SK-N-MC (cell line): ENCODE data around the gene TOP3B.

ENCODE experiments used
- DNase-seq: peaks from one replicate; pipeline ENCODE4 v3.0.0-alpha.2; 2011; ENCODE audit warnings: low read depth, low spot score
- H3K27ac ChIP-seq: fragments of 200-600 bp; sonication (generic); 2 replicates; pipeline ENCODE4 v1.5.1; 2016; ENCODE audit warnings: mixed run types
- H3K36me3 ChIP-seq: fragments of 200-600 bp; sonication (generic); 2 replicates; pipeline ENCODE4 v1.6.1; 2017; ENCODE audit warnings: antibody characterized with exemption, low read length, mixed read lengths; ENCODE audit not compliant: insufficient read depth
- H3K4me3 ChIP-seq: fragments of 200-600 bp; sonication (generic); 2 replicates; pipeline ENCODE4 v1.5.1; 2016
- H3K9ac ChIP-seq: fragments of 200-600 bp; sonication (generic); 2 replicates; pipeline ENCODE4 v1.8.0; 2017; ENCODE audit warnings: mixed run types, mixed read lengths; ENCODE audit not compliant: insufficient read length
- H3K9me3 ChIP-seq: fragments of 200-600 bp; sonication (generic); 2 replicates; pipeline ENCODE4 v1.6.1; 2017; ENCODE audit warnings: low read depth, mild to moderate bottlenecking, antibody characterized with exemption, low read length, moderate library complexity, mixed read lengths
- EZH2 ChIP-seq: fragments of 200-600 bp; sonication (generic); IDR thresholded peaks from one replicate; pipeline ENCODE4 v1.6.1; 2017; ENCODE audit warnings: antibody characterized with exemption
- FOXP2 ChIP-seq: optimal IDR thresholded peaks from 2 replicates; pipeline ENCODE3; 2011; ENCODE audit warnings: mild to moderate bottlenecking, moderate library complexity; ENCODE audit not compliant: insufficient read depth; ENCODE audit errors: extremely low read length, control extremely low read depth
- POLR2AphosphoS5 ChIP-seq: IDR thresholded peaks from 2 replicates; pipeline ENCODE4 v1.6.1; 2012; ENCODE audit warnings: mild to moderate bottlenecking, low read depth, low read length, borderline replicate concordance

TOP3B gene

DNA sequence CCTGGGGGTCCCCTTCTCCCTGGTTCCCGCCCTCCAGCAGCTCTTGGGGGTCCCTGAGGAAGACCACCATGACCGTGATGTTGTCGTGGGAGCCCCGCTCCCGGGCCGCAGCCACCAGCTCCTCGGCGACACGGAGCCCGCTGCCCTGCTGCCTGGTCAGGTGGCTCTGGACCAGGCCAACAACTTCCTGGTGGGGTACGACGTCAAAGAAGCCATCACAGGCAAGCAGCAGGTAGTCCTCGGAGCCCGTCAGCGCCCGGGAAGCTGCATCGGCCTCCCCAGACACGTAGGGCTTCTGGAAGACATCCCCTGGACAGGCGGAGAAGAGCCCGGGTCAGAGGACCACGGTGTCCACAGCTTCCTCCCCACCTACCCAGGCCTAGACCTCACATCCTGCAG is 59.4 kb downstream of the TOP3B start:
- TF ChIP-seq POLR2AphosphoS5 (no peak), EZH2 (no peak), FOXP2 (no peak)
- no peak overlapping the region for H3K9ac ChIP-seq
- H3K36me3 ChIP-seq: no peaks in the 10 kb centered on the region
- no peaks in the 10 kb centered on the region for H3K9me3 ChIP-seq
- no peak overlapping the region for H3K4me3 ChIP-seq
- no peak for DNase-seq
- no peak overlapping the region for H3K27ac ChIP-seq

DNA sequence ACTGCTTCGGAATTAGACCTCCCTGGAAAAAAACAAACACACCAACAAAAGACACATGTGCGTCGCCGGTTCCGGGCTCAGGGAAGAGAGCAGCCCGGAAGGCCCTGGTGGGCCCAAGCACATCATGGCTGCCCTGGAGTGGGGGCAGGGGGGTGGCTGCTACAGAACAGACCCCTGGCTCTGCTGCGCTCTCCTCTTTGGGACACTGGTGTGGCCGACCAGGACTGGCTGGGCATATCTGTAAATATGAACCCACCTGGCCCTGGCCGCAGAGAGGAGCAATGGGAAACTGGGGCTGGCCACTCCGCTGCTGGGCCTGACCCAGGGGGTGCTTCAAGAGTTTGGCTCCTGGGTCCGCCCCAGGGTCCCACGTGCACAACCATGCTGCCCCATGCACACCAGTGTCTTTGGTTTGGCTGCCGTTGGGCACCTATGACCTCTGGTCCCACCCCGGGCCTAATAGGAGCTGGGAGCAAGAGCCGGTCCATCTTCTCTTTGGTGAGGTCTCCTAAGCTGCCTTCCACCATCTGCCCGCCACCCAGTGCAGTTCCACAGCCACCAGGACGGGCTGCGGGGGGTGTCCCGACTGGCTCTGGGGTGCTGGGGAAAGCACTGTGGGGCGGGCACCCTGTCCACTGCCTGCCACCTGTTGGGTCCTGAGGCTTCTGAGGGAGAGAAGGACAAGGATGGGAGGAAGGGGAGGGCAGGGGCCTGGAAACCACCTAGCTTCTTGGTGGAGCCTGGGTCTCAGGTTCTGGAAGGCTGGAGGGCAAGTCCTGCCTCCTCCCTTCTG is 60.0 kb downstream of the TOP3B start:
- Histone ChIP-seq H3K27ac (no peak overlapping the region), H3K9me3 (no peaks in the 10 kb centered on the region), H3K36me3 (no peaks in the 10 kb centered on the region), H3K9ac (no peak overlapping the region), H3K4me3 (no peak overlapping the region)
- no peak for DNase-seq
- TF ChIP-seq EZH2 (no peak), FOXP2 (no peak), POLR2AphosphoS5 (no peak)

DNA sequence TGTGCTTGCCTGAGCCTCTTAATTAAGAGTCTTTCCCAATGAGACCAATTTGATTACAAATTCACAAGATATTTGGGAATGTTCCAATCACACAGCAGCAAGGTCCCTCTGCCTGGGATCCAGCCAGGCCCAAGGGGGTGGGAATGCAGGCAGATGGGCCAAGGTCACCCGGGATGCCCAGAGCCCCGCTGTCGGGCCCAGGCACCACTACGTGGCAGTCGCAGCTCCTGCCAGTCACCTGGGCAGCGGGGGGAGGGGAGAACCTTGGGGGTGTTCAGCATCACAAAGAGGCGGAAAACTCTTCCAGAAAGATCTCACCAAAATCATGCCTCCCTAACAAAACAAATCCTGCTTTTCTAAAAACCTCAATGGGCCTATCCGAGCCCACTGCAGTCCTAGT is 60.9 kb downstream of the TOP3B start:
- DNase-seq: no peak
- Histone ChIP-seq H3K36me3 (no peaks in the 10 kb centered on the region), H3K27ac (no peak overlapping the region), H3K9ac (no peak overlapping the region), H3K4me3 (no peak overlapping the region), H3K9me3 (no peaks in the 10 kb centered on the region)
- no peak for TF ChIP-seq EZH2
- no peak for TF ChIP-seq FOXP2
- TF ChIP-seq POLR2AphosphoS5: no peak

GRCh38 chr22:21921184-21921721 is 61.3 kb downstream of the TOP3B start:
- H3K36me3 ChIP-seq: no peaks in the 10 kb centered on the region
- no peak overlapping the region for H3K4me3 ChIP-seq
- no peak overlapping the region for H3K27ac ChIP-seq
- no peak for DNase-seq
- no peak overlapping the region for H3K9ac ChIP-seq
- TF ChIP-seq FOXP2 (no peak), EZH2 (no peak), POLR2AphosphoS5 (no peak)
- no peaks in the 10 kb centered on the region for H3K9me3 ChIP-seq

DNA sequence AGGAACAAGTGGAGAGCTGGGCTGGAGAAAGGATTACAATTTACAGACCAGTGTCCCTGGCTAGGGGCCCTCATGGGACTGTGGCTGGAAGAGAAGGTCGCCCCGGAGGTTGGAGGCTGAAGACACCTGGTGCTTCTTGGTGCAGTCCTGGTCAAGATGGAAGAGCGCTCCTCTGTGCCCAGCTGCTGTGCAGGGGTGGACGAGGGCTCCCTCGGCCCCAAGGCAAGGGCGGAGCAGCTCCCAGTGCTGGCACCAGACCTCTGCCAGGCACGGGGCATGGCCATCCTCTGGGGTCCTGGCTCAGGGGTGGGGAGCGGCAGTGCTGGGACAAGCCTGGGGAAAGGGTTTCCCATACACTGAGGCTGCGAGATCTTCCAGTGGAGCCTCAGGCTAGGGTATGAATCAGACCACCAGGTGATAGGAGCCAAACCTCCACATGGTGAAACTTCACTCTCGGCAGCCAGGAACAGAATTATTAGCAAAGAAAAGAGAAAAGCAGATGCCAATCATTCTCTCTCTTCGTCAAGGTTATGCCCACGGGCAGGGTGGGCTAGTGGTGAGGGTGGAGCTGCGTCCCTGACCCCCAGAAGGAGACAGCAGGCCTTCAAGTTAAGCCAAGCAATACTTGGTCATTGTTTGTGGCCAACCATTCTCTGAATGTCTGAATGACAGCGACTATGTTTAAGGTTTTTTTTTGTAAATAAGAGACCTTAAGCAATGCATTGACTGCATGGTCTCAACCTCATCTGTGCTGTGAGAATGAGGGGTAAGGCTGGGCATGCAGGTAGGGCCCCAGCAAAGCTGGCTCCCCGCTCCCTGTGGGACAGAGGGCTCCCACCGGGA is 62.0 kb downstream of the TOP3B start:
- Histone ChIP-seq H3K27ac (no peak overlapping the region), H3K9me3 (no peaks in the 10 kb centered on the region), H3K36me3 (no peaks in the 10 kb centered on the region), H3K4me3 (no peak overlapping the region), H3K9ac (no peak overlapping the region)
- no peak for TF ChIP-seq POLR2AphosphoS5
- TF ChIP-seq FOXP2: no peak
- TF ChIP-seq EZH2: no peak
- no peak for DNase-seq

- no peak for DNase-seq
- H3K36me3 ChIP-seq: no peaks in the 10 kb centered on the region
- H3K4me3 ChIP-seq: no peak overlapping the region
- H3K27ac ChIP-seq: no peak overlapping the region
- H3K9ac ChIP-seq: no peak overlapping the region
- H3K9me3 ChIP-seq: no peaks in the 10 kb centered on the region
- TF ChIP-seq POLR2AphosphoS5 (no peak), EZH2 (no peak), FOXP2 (no peak)
Observed at GRCh38 chr22:21919526-21920307, 62.9 kb downstream of the TOP3B start.

- Histone ChIP-seq H3K9me3 (no peaks in the 10 kb centered on the region), H3K9ac (no peak overlapping the region), H3K27ac (no peak overlapping the region), H3K36me3 (no peaks in the 10 kb centered on the region), H3K4me3 (no peak overlapping the region)
- no peak for DNase-seq
- no peak for TF ChIP-seq EZH2
- no peak for TF ChIP-seq POLR2AphosphoS5
- no peak for TF ChIP-seq FOXP2
Observed at GRCh38 chr22:21918466-21919185, 64.0 kb downstream of the TOP3B start.
